Measurements from ENCODE around the gene AGR2.
A peak's percentile ranks its signal among the peaks of the same experiment; 100 is the strongest.
"Not testable (repeated sequence)": the region's sequence is repeated elsewhere in the genome, so short reads cannot be mapped to it uniquely, and the experiment has no call there.

Gene AGR2

GRCh38 chr7:16804674-16805439 lies at the start of gene AGR2:
AGR2 (minus strand) TSS chr7:16804999; CDS start chr7:16801796, 3,203 bp downstream.
- DNase-seq (ENCODE audit: low spot score): no peak

GRCh38 chr7:16853189-16853588 lies 48.4 kb upstream of the AGR2 start:
- not testable (repeated sequence) for DNase-seq (ENCODE audit: low spot score)

- DNase-seq (ENCODE audit: low spot score): no peak
Measured at GRCh38 chr7:16851829-16852228, 47.0 kb upstream of the AGR2 start.

- DNase-seq (ENCODE audit: low spot score): no peak
Measured at GRCh38 chr7:16850614-16851466, 46.0 kb upstream of the AGR2 start.

- DNase-seq (ENCODE audit: low spot score): no peak
Measured at GRCh38 chr7:16849296-16850148, 44.7 kb upstream of the AGR2 start.

- DNase-seq (ENCODE audit: low spot score): peak; percentile 2
Measured at GRCh38 chr7:16847381-16847860, 42.6 kb upstream of the AGR2 start.

- DNase-seq (ENCODE audit: low spot score): no peak
Measured at GRCh38 chr7:16846601-16847165, 41.9 kb upstream of the AGR2 start.

- DNase-seq (ENCODE audit: low spot score): no peak
Measured at GRCh38 chr7:16845746-16846145, 40.9 kb upstream of the AGR2 start.

- peak; percentile 31 for DNase-seq (ENCODE audit: low spot score)
Measured at GRCh38 chr7:16841681-16842080, 36.9 kb upstream of the AGR2 start.

GRCh38 chr7:16840094-16840493 lies 35.3 kb upstream of the AGR2 start:
- no peak for DNase-seq (ENCODE audit: low spot score)

- peak; percentile 32 for DNase-seq (ENCODE audit: low spot score)
Measured at GRCh38 chr7:16839646-16840045, 34.8 kb upstream of the AGR2 start.

- DNase-seq (ENCODE audit: low spot score): no peak
Measured at GRCh38 chr7:16838891-16839290, 34.1 kb upstream of the AGR2 start.

GRCh38 chr7:16838386-16838785 lies 33.6 kb upstream of the AGR2 start:
- DNase-seq (ENCODE audit: low spot score): no peak

GRCh38 chr7:16836481-16836880 lies 31.7 kb upstream of the AGR2 start:
- no peak for DNase-seq (ENCODE audit: low spot score)

- no peak for DNase-seq (ENCODE audit: low spot score)
Measured at GRCh38 chr7:16833373-16833772, 28.6 kb upstream of the AGR2 start.

- no peak for DNase-seq (ENCODE audit: low spot score)
Measured at GRCh38 chr7:16826060-16826459, 21.3 kb upstream of the AGR2 start.

- DNase-seq (ENCODE audit: low spot score): no peak
Measured at GRCh38 chr7:16822029-16822428, 17.2 kb upstream of the AGR2 start.

- no peak for DNase-seq (ENCODE audit: low spot score)
Measured at GRCh38 chr7:16818732-16819131, 13.9 kb upstream of the AGR2 start.

GRCh38 chr7:16817536-16817935 lies 12.7 kb upstream of the AGR2 start:
- peak; percentile 26 for DNase-seq (ENCODE audit: low spot score)

- no peak for DNase-seq (ENCODE audit: low spot score)
Measured at GRCh38 chr7:16816824-16817223, 12.0 kb upstream of the AGR2 start.

- DNase-seq (ENCODE audit: low spot score): no peak
Measured at GRCh38 chr7:16815001-16815400, 10.2 kb upstream of the AGR2 start.

- no peak for DNase-seq (ENCODE audit: low spot score)
Measured at GRCh38 chr7:16813232-16813616, 8.4 kb upstream of the AGR2 start.
